Stomach (tissue), 19 donors: Measurements from ENCODE around the gene SLCO6A1. TPM values are rescaled to one million over a fixed set of nuclear protein-coding genes. Genes with fewer than 3 reads are reported as not detected.

ENCODE experiments used
- DNase-seq, 2 donors: peaks; one replicate each; pipeline versions ENCODE4 v3.0.0 to v3.0.0-alpha.2; 2013 to 2019
- H3K27ac ChIP-seq, 5 donors: fragments of 200-600 bp in 4 of 5; sonication (generic) in 4 of 5; one replicate each; pipeline ENCODE4 v1.5.1; 2013 to 2019; ENCODE audit warnings: mild to moderate bottlenecking in 1 of 5, moderate library complexity in 1 of 5
- H3K27me3 ChIP-seq, 3 donors: fragments of 200-600 bp; sonication (generic); one replicate each; pipeline ENCODE4 v1.5.1; 2017 to 2019; ENCODE audit warnings: mixed run types in 1 of 3
- H3K36me3 ChIP-seq, 4 donors: fragments of 200-600 bp; sonication (generic); 1 replicate in 3 of 4; 2 replicates in 1 of 4; pipeline ENCODE4 v1.5.1; 2016 to 2019
- H3K4me1 ChIP-seq, 4 donors: fragments of 200-600 bp; sonication (generic); one replicate each; pipeline ENCODE4 v1.5.1; 2016 to 2019
- H3K4me3 ChIP-seq, 4 donors: fragments of 200-600 bp; sonication (generic) in 3 of 4; one replicate each; pipeline ENCODE4 v1.5.1; 2016 to 2019; ENCODE audit warnings: mild to moderate bottlenecking in 1 of 4
- H3K9me3 ChIP-seq, 4 donors: fragments of 200-600 bp; sonication (generic); one replicate each; pipeline ENCODE4 v1.5.1; 2016 to 2019
- EP300 ChIP-seq: sonication (generic); formaldehyde crosslinking; IDR thresholded peaks from one replicate; pipeline ENCODE4 v1.6.1; 2017; ENCODE audit warnings: antibody characterized with exemption
- POLR2A ChIP-seq, 4 donors: fragments of 450-650 bp; IDR thresholded peaks; one replicate each; pipeline ENCODE4 v1.6.1; 2016; ENCODE audit warnings: antibody characterized with exemption in 4 of 4, control low read depth in 2 of 4, mild to moderate bottlenecking in 1 of 4, moderate library complexity in 1 of 4
- POLR2AphosphoS5 ChIP-seq, 3 donors: sonication (generic); formaldehyde crosslinking; IDR thresholded peaks; one replicate each; pipeline ENCODE4 v1.6.1; 2016; ENCODE audit warnings: antibody characterized with exemption in 3 of 3
- WGBS, 5 donors: extraction: QIAGEN DNeasy Blood & Tissue Kit in 3 of 5; methylation state at CpG; one replicate each; pipeline versions ENCODE4 v1.1.5 to v1.1.7; 2013 to 2018; 5-methylcytosine and 5-hydroxymethylcytosine counted together
- intact Hi-C: fragments of 100-400 bp; cut with DNase I; formaldehyde crosslinking; loops from one replicate; pipeline ENCODE4 v1.15.1; 2023; ENCODE audit warnings: low total_unique reads
- long read RNA-seq, 10 donors: transcript quantifications; one replicate each; lab custom pipeline, GENCODE V29; 2026
- polyA plus RNA-seq, 3 donors: library from polyadenylated mRNA; stranded (reverse); fragments of 200-250 nt; gene quantifications; one replicate each; pipeline ENCODE4 v1.2.3, GENCODE V29; 2013
- total RNA-seq, 5 donors: library from RNA; depleted of rRNA; stranded (reverse); fragments of >200 nt; gene quantifications; one replicate each; pipeline versions ENCODE4 v1.1.0 to v1.2.3, GENCODE V29; 2014 to 2016
- TF ChIP-seq, protein P1 (sequence below), 7 experiments: fragments of 450-650 bp in 4 of 7; fragments of 200-600 bp in 3 of 7; sonication (generic) in 3 of 7; IDR thresholded peaks; one replicate each; pipeline ENCODE4 v1.5.1; 2016 to 2019; ENCODE audit warnings: antibody characterized with exemption in 7 of 7, control low read depth in 2 of 7, mild to moderate bottlenecking in 1 of 7
- donor health status: healthy with polysubstance abuse.
- donor health status: Bipolar disorder and iron deficiency.
- donor health status: healthy.

The SLCO6A1 gene, protein sequence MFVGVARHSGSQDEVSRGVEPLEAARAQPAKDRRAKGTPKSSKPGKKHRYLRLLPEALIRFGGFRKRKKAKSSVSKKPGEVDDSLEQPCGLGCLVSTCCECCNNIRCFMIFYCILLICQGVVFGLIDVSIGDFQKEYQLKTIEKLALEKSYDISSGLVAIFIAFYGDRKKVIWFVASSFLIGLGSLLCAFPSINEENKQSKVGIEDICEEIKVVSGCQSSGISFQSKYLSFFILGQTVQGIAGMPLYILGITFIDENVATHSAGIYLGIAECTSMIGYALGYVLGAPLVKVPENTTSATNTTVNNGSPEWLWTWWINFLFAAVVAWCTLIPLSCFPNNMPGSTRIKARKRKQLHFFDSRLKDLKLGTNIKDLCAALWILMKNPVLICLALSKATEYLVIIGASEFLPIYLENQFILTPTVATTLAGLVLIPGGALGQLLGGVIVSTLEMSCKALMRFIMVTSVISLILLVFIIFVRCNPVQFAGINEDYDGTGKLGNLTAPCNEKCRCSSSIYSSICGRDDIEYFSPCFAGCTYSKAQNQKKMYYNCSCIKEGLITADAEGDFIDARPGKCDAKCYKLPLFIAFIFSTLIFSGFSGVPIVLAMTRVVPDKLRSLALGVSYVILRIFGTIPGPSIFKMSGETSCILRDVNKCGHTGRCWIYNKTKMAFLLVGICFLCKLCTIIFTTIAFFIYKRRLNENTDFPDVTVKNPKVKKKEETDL
- total RNA-seq (not detected), polyA plus RNA-seq (not detected)
- long read RNA-seq, donor 1, result 0 reads
- long read RNA-seq, donor 2, result 0 reads
- long read RNA-seq, donor 3, result 0 reads
- long read RNA-seq, donor 4, result 0 reads
- long read RNA-seq, donor 5, result 0 reads
- long read RNA-seq, donor 6, result 0 reads
- long read RNA-seq, donor 7, result 0 reads
- long read RNA-seq, donor 8, result 0 reads
- long read RNA-seq, donor 9, result 0 reads
- long read RNA-seq, donor 10, result 0 reads

DNA sequence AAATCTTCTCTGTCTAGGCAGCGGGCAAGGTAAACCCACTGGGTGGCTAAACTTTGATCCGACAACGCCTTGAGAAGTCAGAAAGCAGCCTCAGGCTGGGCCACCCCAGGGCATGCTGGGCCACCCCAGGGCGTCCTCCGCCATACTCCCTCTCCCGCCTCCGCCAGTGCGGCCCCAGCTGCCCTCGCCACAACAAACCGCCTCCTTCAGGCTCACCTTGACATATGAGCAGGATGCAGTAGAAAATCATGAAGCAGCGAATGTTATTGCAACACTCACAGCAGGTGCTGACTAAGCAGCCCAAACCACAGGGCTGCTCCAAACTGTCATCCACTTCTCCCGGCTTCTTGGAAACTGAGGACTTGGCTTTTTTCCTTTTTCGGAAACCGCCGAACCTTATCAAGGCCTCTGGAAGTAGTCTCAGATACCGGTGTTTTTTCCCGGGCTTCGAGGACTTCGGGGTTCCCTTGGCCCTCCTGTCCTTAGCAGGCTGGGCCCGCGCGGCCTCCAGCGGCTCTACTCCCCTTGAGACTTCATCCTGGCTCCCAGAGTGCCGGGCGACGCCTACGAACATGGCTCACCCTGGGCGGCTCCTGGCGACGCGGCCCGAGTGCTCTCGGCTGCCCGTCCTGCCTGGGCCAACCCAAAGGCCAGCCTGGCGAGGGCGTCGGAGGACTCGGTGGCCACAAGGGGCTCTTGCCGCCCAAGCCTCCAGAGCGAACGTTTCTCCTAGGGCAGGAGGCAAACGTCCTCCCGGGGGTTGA lies at the start of gene SLCO6A1:
SLCO6A1 (minus strand) TSS at position 731 of the 764 bp plus-strand sequence; CDS start at position 574, 157 bp downstream.
- Histone ChIP-seq H3K4me1 (no peaks in the 10 kb centered on the region), H3K27me3 (no peaks in the 10 kb centered on the region), H3K27ac (no peak within 1 kb of the TSS), H3K36me3 (no peaks in the 10 kb centered on the region), H3K4me3 (no peak within 1 kb of the TSS), H3K9me3 (peaks cover 0 to 9% (median 0%) of the 10 kb centered on the region in 4 donors)
- WGBS, 5 donors, result 92 to 94% (median 93%) methylated on average over 43 of the region's 43 CpGs
- intact Hi-C loops, result no loop called here
- TF ChIP-seq, protein P1, sequence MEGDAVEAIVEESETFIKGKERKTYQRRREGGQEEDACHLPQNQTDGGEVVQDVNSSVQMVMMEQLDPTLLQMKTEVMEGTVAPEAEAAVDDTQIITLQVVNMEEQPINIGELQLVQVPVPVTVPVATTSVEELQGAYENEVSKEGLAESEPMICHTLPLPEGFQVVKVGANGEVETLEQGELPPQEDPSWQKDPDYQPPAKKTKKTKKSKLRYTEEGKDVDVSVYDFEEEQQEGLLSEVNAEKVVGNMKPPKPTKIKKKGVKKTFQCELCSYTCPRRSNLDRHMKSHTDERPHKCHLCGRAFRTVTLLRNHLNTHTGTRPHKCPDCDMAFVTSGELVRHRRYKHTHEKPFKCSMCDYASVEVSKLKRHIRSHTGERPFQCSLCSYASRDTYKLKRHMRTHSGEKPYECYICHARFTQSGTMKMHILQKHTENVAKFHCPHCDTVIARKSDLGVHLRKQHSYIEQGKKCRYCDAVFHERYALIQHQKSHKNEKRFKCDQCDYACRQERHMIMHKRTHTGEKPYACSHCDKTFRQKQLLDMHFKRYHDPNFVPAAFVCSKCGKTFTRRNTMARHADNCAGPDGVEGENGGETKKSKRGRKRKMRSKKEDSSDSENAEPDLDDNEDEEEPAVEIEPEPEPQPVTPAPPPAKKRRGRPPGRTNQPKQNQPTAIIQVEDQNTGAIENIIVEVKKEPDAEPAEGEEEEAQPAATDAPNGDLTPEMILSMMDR (IDR thresholded peaks at IDR 0.05), result no peak
- no peak for DNase-seq

DNA sequence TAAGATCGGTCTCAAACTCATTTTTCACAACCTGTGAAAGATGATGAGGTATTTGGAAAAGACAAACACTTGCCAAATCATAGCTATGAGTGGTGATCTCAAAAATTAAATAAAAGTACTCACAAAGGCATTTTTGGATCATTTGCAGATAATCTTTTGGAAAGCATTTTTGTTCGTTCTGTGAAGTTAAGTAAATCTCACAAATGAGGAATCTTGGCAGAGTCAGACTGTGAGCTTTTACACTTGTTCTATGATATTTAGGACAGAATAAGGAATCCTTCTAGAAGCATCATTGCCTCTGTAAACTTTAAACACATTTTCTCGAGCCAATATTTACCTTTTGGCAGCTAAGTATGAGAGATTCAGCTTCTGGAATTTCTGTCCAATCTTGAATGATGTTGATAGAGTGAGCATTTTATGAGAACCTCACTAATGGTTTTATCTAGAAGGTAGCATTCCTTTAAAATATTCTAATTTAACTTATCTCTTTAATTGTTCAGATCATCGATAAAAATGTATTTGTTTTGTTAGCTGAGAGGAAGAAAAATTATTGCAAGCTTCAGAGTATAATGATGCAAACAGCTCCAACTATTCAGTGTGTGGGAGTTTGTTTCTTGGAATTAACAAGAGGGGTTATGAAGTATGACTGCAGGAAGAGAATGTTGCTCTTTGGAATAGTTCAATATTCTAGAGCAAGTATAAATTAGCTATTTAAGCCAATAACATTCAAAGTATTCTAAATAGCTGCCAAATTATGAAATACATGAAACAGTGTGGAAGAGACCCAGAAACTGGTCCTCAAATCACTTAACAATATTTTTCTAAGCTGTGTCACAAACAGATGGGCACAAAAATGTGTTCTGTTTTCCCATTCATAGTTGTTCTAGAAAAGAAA lies 48.6 kb upstream of the SLCO6A1 start:
- DNase-seq, result peak in 1 of 2 donors; percentile 43
- TF ChIP-seq, protein P1 (IDR thresholded peaks at IDR 0.05), result no peak
- TF ChIP-seq POLR2AphosphoS5 (IDR thresholded peaks at IDR 0.05) (no peak), EP300 (no peak), POLR2A (IDR thresholded peaks at IDR 0.05) (no peak)
- Histone ChIP-seq H3K9me3 (no peaks in the 10 kb centered on the region), H3K36me3 (no peaks in the 10 kb centered on the region), H3K4me1 (no peaks in the 10 kb centered on the region), H3K4me3 (no peak overlapping the region), H3K27me3 (no peaks in the 10 kb centered on the region), H3K27ac (no peak overlapping the region)
- intact Hi-C loops, result no loop called here
- 43 to 55% (median 48%) methylated on average over 4 of the region's 4 CpGs for WGBS, 5 donors

DNA sequence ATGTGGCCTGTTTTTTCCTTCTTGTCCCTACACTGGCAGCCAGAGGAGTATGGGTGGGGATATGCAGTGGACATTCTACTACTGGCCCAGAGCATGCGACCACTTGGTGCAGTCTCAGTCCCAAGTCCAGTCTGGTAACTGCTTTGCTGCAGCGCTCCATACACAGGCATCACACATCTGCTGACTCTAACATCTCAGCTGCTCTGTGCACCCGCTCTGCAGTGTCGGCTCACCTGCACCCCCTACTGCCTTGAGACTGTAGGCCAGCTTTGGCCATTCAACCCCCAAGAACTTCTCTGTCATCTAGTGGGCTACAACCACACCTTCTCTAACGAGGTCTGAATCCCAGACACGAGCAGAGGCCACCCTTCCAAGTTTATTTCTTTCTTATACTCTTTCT lies 46.4 kb upstream of the SLCO6A1 start:
- Histone ChIP-seq H3K4me1 (no peaks in the 10 kb centered on the region), H3K36me3 (no peaks in the 10 kb centered on the region), H3K4me3 (no peak overlapping the region), H3K27me3 (no peaks in the 10 kb centered on the region), H3K9me3 (no peaks in the 10 kb centered on the region), H3K27ac (no peak overlapping the region)
- 38 to 58% (median 54%) methylated on average over 6 of the region's 6 CpGs for WGBS, 5 donors
- intact Hi-C loops, result no loop called here
- DNase-seq, result peak in 1 of 2 donors; percentile 33
- TF ChIP-seq EP300 (no peak), POLR2A (IDR thresholded peaks at IDR 0.05) (no peak), POLR2AphosphoS5 (IDR thresholded peaks at IDR 0.05) (no peak)
- TF ChIP-seq, protein P1 (IDR thresholded peaks at IDR 0.05), result no peak
